ENCODE measurements around the gene CDCA5.

The CDCA5 gene

DNA sequence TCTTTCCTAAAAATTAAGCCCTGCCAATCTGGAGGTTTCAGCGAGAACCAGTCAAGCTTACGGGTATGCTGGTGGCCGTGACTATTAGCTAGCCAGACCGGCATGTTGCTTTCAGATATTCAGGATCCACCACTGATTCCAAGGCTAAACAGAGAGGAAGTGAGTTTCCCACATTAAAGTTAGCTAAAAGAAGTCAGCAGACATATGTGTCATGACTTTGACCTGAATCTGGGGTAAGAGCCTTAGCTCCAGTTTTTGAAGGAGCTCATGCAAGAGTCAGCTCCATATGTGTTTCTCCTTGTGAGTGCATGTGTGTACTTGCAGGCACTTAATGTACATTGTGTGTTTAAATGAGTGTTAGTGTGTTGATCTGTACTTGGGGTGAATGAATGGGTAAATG lies 1.6 kb upstream of the CDCA5 start:
- TF ChIP-seq, protein P1, sequence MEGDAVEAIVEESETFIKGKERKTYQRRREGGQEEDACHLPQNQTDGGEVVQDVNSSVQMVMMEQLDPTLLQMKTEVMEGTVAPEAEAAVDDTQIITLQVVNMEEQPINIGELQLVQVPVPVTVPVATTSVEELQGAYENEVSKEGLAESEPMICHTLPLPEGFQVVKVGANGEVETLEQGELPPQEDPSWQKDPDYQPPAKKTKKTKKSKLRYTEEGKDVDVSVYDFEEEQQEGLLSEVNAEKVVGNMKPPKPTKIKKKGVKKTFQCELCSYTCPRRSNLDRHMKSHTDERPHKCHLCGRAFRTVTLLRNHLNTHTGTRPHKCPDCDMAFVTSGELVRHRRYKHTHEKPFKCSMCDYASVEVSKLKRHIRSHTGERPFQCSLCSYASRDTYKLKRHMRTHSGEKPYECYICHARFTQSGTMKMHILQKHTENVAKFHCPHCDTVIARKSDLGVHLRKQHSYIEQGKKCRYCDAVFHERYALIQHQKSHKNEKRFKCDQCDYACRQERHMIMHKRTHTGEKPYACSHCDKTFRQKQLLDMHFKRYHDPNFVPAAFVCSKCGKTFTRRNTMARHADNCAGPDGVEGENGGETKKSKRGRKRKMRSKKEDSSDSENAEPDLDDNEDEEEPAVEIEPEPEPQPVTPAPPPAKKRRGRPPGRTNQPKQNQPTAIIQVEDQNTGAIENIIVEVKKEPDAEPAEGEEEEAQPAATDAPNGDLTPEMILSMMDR (IDR thresholded peaks at IDR 0.05; ENCODE audit: extremely low read depth, missing control alignments), result no peak
- DNase-seq (ENCODE audit: low spot score), result no peak

DNA sequence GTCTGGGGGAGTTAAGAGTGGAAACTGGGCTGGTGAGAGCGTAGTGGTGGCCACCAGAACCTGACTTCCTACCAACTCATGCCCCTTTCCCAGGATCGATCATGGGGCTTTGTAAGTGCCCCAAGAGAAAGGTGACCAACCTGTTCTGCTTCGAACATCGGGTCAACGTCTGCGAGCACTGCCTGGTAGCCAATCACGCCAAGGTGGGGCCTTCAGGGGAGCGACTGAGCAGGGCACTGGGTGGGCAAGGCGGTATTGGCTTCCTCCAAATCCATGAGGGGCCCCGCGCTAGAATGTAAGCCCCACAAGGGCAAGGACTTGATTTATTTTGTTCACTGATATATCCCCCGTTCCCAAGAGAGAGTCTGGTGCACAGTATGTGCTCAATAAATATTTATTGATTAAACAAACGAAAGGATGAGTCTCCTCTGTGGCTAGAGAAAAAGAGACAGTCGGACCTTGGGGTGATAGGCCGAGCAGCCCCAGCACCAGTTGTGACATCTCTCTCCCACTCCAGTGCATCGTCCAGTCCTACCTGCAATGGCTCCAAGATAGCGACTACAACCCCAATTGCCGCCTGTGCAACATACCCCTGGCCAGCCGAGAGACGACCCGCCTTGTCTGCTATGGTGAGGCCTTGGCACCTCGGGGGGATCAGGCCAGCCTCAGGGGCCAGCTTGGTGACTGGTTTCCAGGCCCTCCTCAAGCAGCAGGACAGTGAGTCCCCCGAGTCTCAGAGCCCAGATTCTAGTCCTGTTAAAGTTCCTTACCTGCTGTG lies 947 bp upstream of the CDCA5 start:
- TF ChIP-seq, protein P1 (IDR thresholded peaks at IDR 0.05; ENCODE audit: extremely low read depth, missing control alignments), result no peak

DNA sequence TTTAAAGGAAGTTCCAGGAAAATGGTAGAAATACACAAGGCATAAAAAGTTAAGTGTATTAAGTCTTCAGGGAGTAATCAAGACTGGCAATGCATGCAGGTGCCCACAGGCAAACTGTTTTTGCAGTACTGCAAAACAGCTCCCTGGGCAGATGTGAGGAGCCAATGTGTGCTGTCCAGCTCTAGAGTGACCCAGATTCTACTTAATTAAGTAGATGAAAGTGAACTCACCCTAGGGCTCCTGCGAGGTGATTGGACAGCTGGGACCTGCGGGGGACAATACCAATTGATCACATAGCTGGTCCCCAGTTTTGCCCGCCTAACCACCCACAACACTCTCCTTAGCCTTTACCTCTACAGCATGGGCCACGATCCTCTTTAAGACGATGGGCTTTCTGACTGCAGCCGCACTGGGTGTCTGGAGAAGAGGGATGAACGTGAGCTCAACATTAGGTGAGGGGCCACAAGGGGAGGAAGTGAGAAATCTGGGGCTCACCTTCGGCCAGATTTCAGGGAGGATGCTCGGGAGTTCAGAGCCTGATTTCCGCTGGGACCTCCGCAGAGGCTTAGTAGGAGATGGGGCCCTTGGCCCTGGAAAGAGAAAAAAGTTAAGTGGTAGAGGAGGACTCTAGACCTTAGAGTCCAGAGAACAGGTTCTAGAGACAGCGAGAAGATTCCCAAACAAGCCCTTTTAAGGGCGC lies 556 bp downstream of the CDCA5 start:
- TF ChIP-seq, protein P1 (IDR thresholded peaks at IDR 0.05; ENCODE audit: extremely low read depth, missing control alignments), result no peak
- DNase-seq (ENCODE audit: low spot score), result no peak

More for the DNA sequence above, 947 bp upstream of the CDCA5 start:
- DNase-seq (ENCODE audit: low spot score), result no peak

DNA sequence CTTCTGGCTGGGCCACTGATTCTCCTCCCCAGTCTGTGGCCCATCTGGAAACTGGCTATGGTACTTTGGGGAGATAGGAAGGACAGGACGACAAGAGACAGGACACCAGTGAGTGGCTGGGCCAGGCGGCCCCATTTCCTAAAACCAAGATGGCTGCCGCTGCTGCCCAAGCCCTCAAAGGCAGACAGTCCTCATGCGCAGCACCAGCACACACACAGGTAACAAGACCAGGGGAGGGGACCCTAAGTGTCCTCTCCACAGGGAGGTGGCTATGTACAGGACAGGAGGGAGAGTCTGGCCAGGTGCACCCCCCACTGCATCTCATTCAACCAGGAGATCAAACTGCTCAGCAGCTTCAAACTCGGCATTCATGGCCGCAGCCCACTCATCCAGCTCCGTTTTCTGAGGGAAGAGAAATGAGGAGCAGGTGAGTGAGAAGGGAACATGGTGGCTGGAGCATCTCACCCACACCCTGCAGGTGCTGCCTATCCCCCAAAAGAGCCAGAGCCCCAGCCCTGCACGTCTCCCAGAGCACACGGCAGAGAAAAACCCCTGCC lies 5.0 kb downstream of the CDCA5 start:
- no peak for DNase-seq (ENCODE audit: low spot score)
- TF ChIP-seq, protein P1 (IDR thresholded peaks at IDR 0.05; ENCODE audit: extremely low read depth, missing control alignments), result no peak

DNA sequence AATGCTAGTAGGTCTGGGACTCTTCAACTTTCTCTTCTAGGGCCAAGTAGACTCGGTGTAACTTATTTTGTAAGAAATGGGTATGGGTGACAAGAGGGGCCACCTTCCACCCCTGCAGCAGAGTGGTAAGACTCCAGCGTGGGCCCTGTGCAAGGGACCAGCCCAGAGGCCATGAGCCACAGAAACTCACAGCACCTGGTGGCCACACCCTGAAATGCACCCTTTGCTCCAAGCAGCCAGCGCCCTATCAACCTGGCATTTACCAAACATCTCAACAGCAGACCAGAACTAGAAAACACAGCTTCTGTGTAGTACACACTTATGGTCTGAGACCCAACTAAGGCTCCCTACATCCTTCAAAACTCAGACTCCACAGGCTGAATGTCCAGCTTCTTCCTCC lies 5.7 kb downstream of the CDCA5 start:
- TF ChIP-seq, protein P1 (IDR thresholded peaks at IDR 0.05; ENCODE audit: extremely low read depth, missing control alignments), result peak; percentile 67
- peak; percentile 63 for DNase-seq (ENCODE audit: low spot score)

DNA sequence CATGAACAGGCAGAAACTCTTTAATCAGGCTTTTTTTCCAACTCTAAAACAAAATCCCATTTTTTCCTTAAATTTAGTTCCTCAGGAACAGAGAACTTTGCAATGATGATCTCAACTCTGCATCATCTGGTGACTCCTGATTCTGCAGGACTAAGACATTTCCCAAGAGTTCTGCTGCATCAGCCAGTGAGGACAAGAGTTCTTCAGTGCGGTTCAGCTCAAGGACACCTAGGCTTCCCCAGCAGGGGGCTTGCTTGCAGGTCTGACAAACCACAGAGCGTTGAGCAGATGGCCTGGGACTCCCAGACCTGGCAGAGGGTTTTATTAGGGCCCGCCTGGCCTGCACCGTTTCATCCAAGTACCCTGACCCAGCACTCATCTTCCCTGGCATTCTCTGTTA lies 6.4 kb downstream of the CDCA5 start:
- no peak for DNase-seq (ENCODE audit: low spot score)
- TF ChIP-seq, protein P1 (IDR thresholded peaks at IDR 0.05; ENCODE audit: extremely low read depth, missing control alignments), result no peak

DNA sequence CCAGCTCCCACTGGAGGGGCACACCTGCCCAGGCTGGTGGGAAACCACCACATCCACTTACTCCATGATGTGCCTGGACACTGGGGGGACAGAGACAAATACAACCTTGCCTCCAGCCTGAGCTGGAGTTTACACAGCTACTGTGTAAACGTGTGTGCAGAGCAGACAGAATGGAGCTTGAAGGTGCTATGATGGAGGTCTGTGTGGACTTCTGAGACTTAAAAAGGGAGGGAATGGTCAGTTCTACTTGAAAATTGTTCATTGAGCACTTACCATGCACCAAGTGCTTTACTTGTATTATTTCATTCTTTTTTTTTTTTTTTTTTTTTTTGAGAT lies 11.2 kb downstream of the CDCA5 start:
- TF ChIP-seq, protein P1 (IDR thresholded peaks at IDR 0.05; ENCODE audit: extremely low read depth, missing control alignments), result no peak
- DNase-seq (ENCODE audit: low spot score), result no peak
